ENCODE results near the gene SPX.

DNA sequence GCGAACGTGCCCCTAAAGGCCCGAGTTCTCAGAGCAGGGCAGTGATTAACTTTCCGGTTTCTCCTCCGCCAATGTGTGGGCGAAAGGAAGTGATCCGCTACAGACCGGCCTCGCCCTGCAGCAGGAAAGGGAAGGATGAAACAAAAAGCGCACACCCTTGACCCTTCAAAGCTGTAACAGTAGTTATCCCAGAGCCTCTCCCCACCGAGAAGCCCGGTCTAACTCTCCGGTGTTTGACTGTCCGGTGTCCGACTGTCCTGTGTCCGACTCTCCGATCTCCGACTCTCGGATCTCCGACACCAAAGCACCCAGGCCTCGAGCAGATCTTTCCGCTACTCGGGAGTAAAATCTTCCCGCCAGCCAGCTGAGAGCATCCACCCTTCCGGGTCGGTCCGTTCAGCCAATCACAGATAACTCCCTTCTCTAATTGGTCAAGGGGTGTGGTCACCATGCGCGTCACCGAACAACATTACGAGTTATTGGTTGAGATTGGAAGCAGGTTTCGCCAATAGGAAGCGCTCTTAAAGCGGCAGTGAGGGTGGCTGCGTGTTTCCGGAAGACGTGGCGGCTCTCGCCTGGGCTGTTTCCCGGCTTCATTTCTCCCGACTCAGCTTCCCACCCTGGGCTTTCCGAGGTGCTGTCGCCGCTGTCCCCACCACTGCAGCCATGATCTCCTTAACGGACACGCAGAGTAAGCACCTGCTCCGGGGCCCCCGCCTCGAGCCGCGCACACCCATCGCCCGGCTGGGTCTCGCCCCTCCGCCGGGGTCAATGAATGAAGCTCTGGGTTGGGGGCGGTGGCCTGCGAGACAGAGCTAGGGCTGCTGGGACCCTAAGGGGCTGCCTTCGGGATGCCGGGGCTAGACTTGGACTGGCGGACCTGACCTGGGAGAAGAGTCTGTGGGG, 24.6 kb upstream of the SPX start, which contains the start of the genes GOLT1B and RECQL:
- TF ChIP-seq, protein P1, sequence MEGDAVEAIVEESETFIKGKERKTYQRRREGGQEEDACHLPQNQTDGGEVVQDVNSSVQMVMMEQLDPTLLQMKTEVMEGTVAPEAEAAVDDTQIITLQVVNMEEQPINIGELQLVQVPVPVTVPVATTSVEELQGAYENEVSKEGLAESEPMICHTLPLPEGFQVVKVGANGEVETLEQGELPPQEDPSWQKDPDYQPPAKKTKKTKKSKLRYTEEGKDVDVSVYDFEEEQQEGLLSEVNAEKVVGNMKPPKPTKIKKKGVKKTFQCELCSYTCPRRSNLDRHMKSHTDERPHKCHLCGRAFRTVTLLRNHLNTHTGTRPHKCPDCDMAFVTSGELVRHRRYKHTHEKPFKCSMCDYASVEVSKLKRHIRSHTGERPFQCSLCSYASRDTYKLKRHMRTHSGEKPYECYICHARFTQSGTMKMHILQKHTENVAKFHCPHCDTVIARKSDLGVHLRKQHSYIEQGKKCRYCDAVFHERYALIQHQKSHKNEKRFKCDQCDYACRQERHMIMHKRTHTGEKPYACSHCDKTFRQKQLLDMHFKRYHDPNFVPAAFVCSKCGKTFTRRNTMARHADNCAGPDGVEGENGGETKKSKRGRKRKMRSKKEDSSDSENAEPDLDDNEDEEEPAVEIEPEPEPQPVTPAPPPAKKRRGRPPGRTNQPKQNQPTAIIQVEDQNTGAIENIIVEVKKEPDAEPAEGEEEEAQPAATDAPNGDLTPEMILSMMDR (IDR thresholded peaks at IDR 0.05) = peak in 1 of 6 experiments; percentile 5
- TF ChIP-seq POLR2A (IDR thresholded peaks at IDR 0.05) = peak; percentile 12 to 82

Data from adrenal gland (tissue), 5 donors.